Measurements from ENCODE around the gene SPPL2B.

- TF ChIP-seq POLR2AphosphoS5 (IDR thresholded peaks at IDR 0.05; ENCODE audit: low read depth) (no peak), EZH2phosphoT487 (IDR thresholded peaks at IDR 0.05; ENCODE audit: unreplicated experiment) (no peak), CTCF (conservative IDR thresholded peaks at IDR 0.05; ENCODE audit: low read depth in 2 of 2) (no peak), EZH2 (IDR thresholded peaks at IDR 0.05; ENCODE audit: low read depth, unreplicated experiment) (no peak), NANOG (IDR thresholded peaks at IDR 0.05; ENCODE audit: borderline replicate concordance) (no peak), JUNB (IDR thresholded peaks at IDR 0.05; ENCODE audit: unreplicated experiment) (no peak), REST (IDR thresholded peaks at IDR 0.05; ENCODE audit: unreplicated experiment) (no peak), ZNF114 (CRISPR knock-in tag; IDR thresholded peaks at IDR 0.05) (no peak), ZNF462 (CRISPR knock-in tag; IDR thresholded peaks at IDR 0.05) (no peak), CREB1 (CRISPR knock-in tag; IDR thresholded peaks at IDR 0.05; ENCODE audit: low read depth) (no peak)
These were observed 7.4 kb downstream of the SPPL2B start for GRCh38 chr19:2335848-2336247.
